Activated naive CD4-positive, alpha-beta T cell treated with anti-CD3 and anti-CD28 coated beads, Interleukin-2, amount 50 U/mL, for 24 hours (primary cell): ENCODE measurements around the gene MFAP2.

Source experiments
- H3K27ac Mint-ChIP-seq: one replicate; pipeline ENCODE4 v1.8.0; 2021; ENCODE audit warnings: mild to moderate bottlenecking, mixed read lengths
- H3K27me3 Mint-ChIP-seq: one replicate; pipeline ENCODE4 v1.8.0; 2021; ENCODE audit warnings: mixed read lengths
- H3K36me3 Mint-ChIP-seq: one replicate; pipeline ENCODE4 v1.8.0; 2021; ENCODE audit warnings: mixed read lengths
- H3K4me1 Mint-ChIP-seq: one replicate; pipeline ENCODE4 v1.8.0; 2021; ENCODE audit warnings: mixed read lengths
- H3K4me3 Mint-ChIP-seq: one replicate; pipeline ENCODE4 v1.8.0; 2021; ENCODE audit warnings: mild to moderate bottlenecking, mixed read lengths
- H3K9me3 Mint-ChIP-seq: one replicate; pipeline ENCODE4 v1.8.0; 2021; ENCODE audit warnings: mixed read lengths

The MFAP2 gene, protein sequence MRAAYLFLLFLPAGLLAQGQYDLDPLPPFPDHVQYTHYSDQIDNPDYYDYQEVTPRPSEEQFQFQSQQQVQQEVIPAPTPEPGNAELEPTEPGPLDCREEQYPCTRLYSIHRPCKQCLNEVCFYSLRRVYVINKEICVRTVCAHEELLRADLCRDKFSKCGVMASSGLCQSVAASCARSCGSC

GRCh38 chr1:16980473-16981268, at the start of gene MFAP2:
MFAP2 (minus strand) TSS chr1:16980620; CDS start chr1:16978273, 2,347 bp downstream.
- Mint-ChIP-seq H3K4me1 (peaks cover 10% of the 10 kb centered on the region), H3K9me3 (no peaks in the 10 kb centered on the region), H3K27me3 (peaks cover 20% of the 10 kb centered on the region), H3K36me3 (peaks cover under 1% of the 10 kb centered on the region), H3K27ac (peak within 1 kb of the TSS; percentile 32), H3K4me3 (peak within 1 kb of the TSS; percentile 80)

DNA sequence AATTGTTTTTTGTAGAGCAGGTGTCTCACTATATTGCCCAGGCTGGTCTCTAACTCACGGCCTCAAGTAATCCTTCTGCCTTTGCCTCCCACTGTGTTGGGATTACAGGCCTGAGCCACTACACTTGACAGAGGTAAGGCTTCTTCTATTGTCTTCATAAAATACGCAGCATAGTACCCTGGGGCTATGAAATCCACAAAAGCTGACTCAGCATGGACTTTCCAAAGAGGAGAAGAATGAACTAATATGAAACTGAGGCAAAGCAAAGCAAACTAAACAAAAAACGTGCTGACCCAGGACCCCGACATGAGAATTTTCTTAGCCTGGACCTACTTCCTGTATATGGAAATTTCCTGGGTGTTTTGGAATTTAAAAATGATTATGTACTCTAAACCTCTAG, 49.8 kb upstream of the MFAP2 start:
- Mint-ChIP-seq H3K4me3 (no peak overlapping the region), H3K36me3 (peaks cover 8% of the 10 kb centered on the region), H3K27ac (no peak overlapping the region), H3K4me1 (no peaks in the 10 kb centered on the region), H3K9me3 (no peaks in the 10 kb centered on the region), H3K27me3 (no peaks in the 10 kb centered on the region)

DNA sequence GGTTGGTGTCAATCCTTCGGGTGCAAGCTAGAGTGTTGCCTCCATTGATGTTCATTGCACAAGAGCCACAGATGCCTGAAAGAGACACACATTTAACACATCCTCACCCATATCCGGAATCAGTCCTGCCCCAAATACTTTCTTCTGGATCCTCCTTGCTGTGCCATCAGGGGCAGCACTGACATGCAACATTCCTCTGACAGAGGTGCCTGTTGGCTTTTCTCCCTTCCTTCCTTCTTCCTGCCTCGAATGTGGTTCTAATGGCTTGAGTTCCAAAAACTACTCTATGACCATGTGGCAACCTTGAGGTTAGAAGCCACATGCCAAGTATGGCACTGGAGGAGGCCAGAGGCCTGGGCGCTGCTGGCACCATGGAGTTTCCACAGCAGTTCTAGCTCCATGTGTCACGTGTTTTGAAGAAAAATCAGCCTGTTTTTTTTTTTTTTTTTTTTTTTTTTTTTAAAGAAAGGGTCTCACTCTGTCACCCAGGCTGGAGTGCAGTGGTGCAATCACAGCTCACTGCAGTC, 48.3 kb upstream of the MFAP2 start:
- Mint-ChIP-seq H3K4me3 (no peak overlapping the region), H3K27ac (no peak overlapping the region), H3K4me1 (no peaks in the 10 kb centered on the region), H3K36me3 (peaks cover 9% of the 10 kb centered on the region), H3K27me3 (no peaks in the 10 kb centered on the region), H3K9me3 (no peaks in the 10 kb centered on the region)

DNA sequence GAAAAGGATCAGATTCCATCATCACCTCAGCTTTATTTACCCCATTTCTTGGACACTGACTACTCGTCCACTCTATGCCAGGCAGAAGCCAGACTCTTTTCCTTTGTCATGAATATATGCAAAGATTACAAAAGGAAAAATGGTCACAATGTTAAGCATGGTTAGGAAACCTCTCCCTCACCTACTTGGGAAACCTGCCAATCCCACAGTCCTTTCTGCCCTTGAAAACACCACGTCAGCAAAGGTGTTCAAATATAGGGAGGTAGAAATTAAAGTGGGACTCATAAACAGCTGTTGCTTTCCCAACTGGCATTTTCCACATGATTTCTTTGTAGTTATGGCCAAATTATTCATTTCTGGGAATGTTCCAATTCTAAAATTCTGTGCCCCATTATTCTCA, 47.5 kb upstream of the MFAP2 start:
- no peaks in the 10 kb centered on the region for H3K9me3 Mint-ChIP-seq
- no peak overlapping the region for H3K4me3 Mint-ChIP-seq
- H3K36me3 Mint-ChIP-seq, result peaks cover 9% of the 10 kb centered on the region
- no peak overlapping the region for H3K27ac Mint-ChIP-seq
- no peaks in the 10 kb centered on the region for H3K4me1 Mint-ChIP-seq
- H3K27me3 Mint-ChIP-seq, result no peaks in the 10 kb centered on the region

- H3K4me3 Mint-ChIP-seq, result no peak overlapping the region
- peaks cover 9% of the 10 kb centered on the region for H3K36me3 Mint-ChIP-seq
- no peaks in the 10 kb centered on the region for H3K9me3 Mint-ChIP-seq
- H3K4me1 Mint-ChIP-seq, result no peaks in the 10 kb centered on the region
- no peaks in the 10 kb centered on the region for H3K27me3 Mint-ChIP-seq
- no peak overlapping the region for H3K27ac Mint-ChIP-seq
Measured at GRCh38 chr1:17027403-17027802, 47.0 kb upstream of the MFAP2 start.

- peaks cover 11% of the 10 kb centered on the region for H3K36me3 Mint-ChIP-seq
- H3K27me3 Mint-ChIP-seq, result no peaks in the 10 kb centered on the region
- no peaks in the 10 kb centered on the region for H3K9me3 Mint-ChIP-seq
- no peak overlapping the region for H3K27ac Mint-ChIP-seq
- no peak overlapping the region for H3K4me3 Mint-ChIP-seq
- no peaks in the 10 kb centered on the region for H3K4me1 Mint-ChIP-seq
Measured at GRCh38 chr1:17024721-17025120, 44.3 kb upstream of the MFAP2 start.

- no peaks in the 10 kb centered on the region for H3K9me3 Mint-ChIP-seq
- H3K4me3 Mint-ChIP-seq, result no peak overlapping the region
- no peak overlapping the region for H3K27ac Mint-ChIP-seq
- no peaks in the 10 kb centered on the region for H3K27me3 Mint-ChIP-seq
- peaks cover 13% of the 10 kb centered on the region for H3K36me3 Mint-ChIP-seq
- no peaks in the 10 kb centered on the region for H3K4me1 Mint-ChIP-seq
Measured at GRCh38 chr1:17023573-17023972, 43.2 kb upstream of the MFAP2 start.

DNA sequence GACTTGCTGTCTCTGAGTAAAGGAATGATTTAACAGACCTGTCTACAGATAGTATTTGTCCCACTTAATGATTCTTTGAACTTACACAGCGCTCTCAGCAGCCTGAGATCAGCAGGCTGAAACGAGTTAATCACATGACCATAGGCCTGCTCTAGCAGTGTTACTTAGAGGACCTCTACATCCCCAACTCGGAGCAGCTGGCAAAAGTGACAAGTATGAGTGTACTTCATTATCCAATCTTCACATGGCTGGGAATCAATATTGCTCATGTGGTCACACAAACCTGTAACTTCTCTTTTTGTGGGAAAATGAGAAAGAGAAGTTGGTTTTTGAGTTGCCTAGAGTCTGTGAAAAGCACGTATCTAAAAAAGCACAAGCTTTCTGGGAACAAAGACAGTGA, 42.7 kb upstream of the MFAP2 start:
- no peaks in the 10 kb centered on the region for H3K9me3 Mint-ChIP-seq
- H3K27me3 Mint-ChIP-seq, result no peaks in the 10 kb centered on the region
- H3K4me1 Mint-ChIP-seq, result no peaks in the 10 kb centered on the region
- no peak overlapping the region for H3K4me3 Mint-ChIP-seq
- H3K27ac Mint-ChIP-seq, result no peak overlapping the region
- H3K36me3 Mint-ChIP-seq, result peaks cover 10% of the 10 kb centered on the region

DNA sequence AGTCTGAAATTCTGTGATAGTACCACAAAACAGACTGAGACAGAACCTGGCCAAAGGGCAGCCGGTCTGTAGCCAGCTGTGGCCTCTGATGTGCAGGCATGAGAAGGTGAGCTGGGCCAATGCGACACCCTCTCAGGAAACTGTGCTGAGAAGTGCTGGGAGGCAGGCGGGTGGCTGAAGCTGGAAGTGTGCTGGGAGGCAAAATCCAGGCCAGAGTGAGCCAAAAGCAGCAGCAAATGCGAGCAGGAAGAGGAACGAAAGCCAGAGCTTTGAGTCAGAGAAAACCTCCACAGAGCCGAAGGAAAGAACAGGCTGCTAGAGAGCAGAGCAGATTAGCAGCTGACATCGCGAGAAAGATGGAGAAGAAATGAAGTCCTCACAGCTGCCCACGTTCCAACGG, 41.5 kb upstream of the MFAP2 start:
- H3K36me3 Mint-ChIP-seq, result peaks cover 5% of the 10 kb centered on the region

GRCh38 chr1:17020502-17020901, 40.1 kb upstream of the MFAP2 start:
- no peak overlapping the region for H3K4me3 Mint-ChIP-seq
- no peak overlapping the region for H3K27ac Mint-ChIP-seq
- no peaks in the 10 kb centered on the region for H3K27me3 Mint-ChIP-seq
- no peaks in the 10 kb centered on the region for H3K4me1 Mint-ChIP-seq
- peaks cover 5% of the 10 kb centered on the region for H3K36me3 Mint-ChIP-seq
- no peaks in the 10 kb centered on the region for H3K9me3 Mint-ChIP-seq

More for the DNA sequence above, 41.5 kb upstream of the MFAP2 start:
- Mint-ChIP-seq H3K4me1 (no peaks in the 10 kb centered on the region), H3K9me3 (no peaks in the 10 kb centered on the region), H3K27me3 (no peaks in the 10 kb centered on the region), H3K27ac (no peak overlapping the region), H3K4me3 (no peak overlapping the region)

DNA sequence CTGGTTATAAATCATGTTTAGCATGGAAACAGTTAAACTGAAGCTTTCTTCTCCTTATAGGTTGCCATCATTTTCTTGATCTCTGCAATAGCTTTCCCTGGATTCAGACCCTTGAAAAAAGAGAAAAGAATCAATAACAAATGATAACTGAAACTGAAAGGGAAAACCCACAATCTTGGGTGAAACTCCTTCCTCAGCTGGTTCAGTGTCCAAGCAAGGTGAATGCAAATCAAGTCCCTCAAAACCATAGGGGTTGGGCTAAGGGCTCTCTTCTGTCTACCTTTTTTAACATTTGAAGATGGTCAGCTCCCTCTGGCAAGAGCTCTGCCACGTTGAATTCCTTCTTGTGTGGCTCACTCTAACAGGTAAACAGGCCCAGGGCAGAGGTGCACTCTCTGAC, 38.4 kb upstream of the MFAP2 start:
- Mint-ChIP-seq H3K27ac (no peak overlapping the region), H3K36me3 (peaks cover 3% of the 10 kb centered on the region), H3K4me3 (no peak overlapping the region)

GRCh38 chr1:17017435-17017834, 37.0 kb upstream of the MFAP2 start:
- H3K27ac Mint-ChIP-seq, result no peak overlapping the region
- H3K4me1 Mint-ChIP-seq, result no peaks in the 10 kb centered on the region
- H3K9me3 Mint-ChIP-seq, result no peaks in the 10 kb centered on the region
- peaks cover 3% of the 10 kb centered on the region for H3K36me3 Mint-ChIP-seq
- no peak overlapping the region for H3K4me3 Mint-ChIP-seq
- no peaks in the 10 kb centered on the region for H3K27me3 Mint-ChIP-seq

More for the DNA sequence above, 38.4 kb upstream of the MFAP2 start:
- H3K4me1 Mint-ChIP-seq, result no peaks in the 10 kb centered on the region
- no peaks in the 10 kb centered on the region for H3K9me3 Mint-ChIP-seq
- no peaks in the 10 kb centered on the region for H3K27me3 Mint-ChIP-seq

- H3K9me3 Mint-ChIP-seq, result no peaks in the 10 kb centered on the region
- H3K4me1 Mint-ChIP-seq, result peaks cover 5% of the 10 kb centered on the region
- no peak overlapping the region for H3K4me3 Mint-ChIP-seq
- peaks cover 3% of the 10 kb centered on the region for H3K36me3 Mint-ChIP-seq
- H3K27ac Mint-ChIP-seq, result no peak overlapping the region
- H3K27me3 Mint-ChIP-seq, result no peaks in the 10 kb centered on the region
Measured at GRCh38 chr1:17016317-17016661, 35.9 kb upstream of the MFAP2 start.

- no peaks in the 10 kb centered on the region for H3K27me3 Mint-ChIP-seq
- H3K9me3 Mint-ChIP-seq, result no peaks in the 10 kb centered on the region
- no peak overlapping the region for H3K4me3 Mint-ChIP-seq
- no peak overlapping the region for H3K27ac Mint-ChIP-seq
- peaks cover 2% of the 10 kb centered on the region for H3K36me3 Mint-ChIP-seq
- peaks cover 15% of the 10 kb centered on the region for H3K4me1 Mint-ChIP-seq
Measured at GRCh38 chr1:17014671-17015567, 34.5 kb upstream of the MFAP2 start.

DNA sequence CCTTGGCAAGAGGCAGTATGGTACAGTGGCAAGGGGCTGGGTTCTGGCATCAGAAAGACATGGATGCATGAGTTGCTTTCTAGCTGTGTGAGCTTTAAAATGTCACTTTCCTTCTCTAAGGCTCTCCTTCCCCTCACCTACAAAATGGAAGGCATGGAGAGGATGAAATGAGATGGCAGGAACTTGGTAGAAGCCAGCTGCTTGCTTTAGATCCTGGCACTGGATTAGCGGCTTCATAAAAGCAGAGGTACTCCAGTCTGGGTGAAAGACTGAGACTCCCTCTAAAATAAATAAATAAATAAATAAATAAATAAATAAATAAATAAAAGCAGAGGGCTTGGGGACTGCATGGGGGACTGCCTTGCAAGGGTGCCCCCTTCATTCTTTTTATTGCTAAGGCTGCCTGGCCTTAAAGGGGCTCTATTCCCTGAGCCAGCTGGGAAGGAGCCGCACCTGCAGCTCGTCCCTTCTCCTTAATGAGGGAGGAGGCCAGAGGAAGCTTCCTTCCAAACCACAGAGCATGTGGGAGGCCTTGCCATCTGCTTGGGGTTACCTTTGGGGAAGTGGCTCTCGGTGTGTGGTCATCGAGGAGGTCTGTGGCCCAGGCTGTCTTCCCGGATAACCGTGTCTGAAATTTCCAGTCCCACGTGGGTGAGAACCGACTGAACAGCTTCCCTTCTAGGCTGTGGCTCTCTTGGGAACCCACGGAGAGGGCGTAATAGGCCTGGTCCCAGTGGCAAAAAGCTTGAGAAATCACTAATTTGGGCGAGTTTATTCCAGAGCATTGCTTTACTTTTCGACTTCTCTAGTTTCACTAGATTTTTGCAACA, 33.3 kb upstream of the MFAP2 start:
- H3K27ac Mint-ChIP-seq, result no peak overlapping the region
- no peaks in the 10 kb centered on the region for H3K27me3 Mint-ChIP-seq
- peaks cover under 1% of the 10 kb centered on the region for H3K36me3 Mint-ChIP-seq
- peaks cover 15% of the 10 kb centered on the region for H3K4me1 Mint-ChIP-seq
- no peaks in the 10 kb centered on the region for H3K9me3 Mint-ChIP-seq
- H3K4me3 Mint-ChIP-seq, result no peak overlapping the region
